Subcutaneous adipose tissue (tissue), 4 donors: ENCODE results near the gene UNC5B. TPM values are rescaled to one million over a fixed set of nuclear protein-coding genes. Genes with fewer than 3 reads are reported as not detected.

Experiments used
- CTCF ChIP-seq: fragments of 450-650 bp; IDR thresholded peaks from one replicate; pipeline ENCODE4 v1.5.1; 2016; ENCODE audit warnings: low read depth, mild to moderate bottlenecking, control low read depth, antibody characterized with exemption, moderate library complexity
- total RNA-seq, 4 donors: library from RNA; depleted of rRNA; stranded (reverse); fragments of >200 nt; gene quantifications; one replicate each; pipeline ENCODE4 v1.1.0, GENCODE V29; 2016

The UNC5B gene
- total RNA-seq, 4 donors from 2014 or later = 0.22 to 1.1 (median 0.91) TPM

- TF ChIP-seq CTCF = no peak
Measured at GRCh38 chr10:71267508-71268240, 55.3 kb downstream of the UNC5B start.

GRCh38 chr10:71268247-71268691, 55.9 kb downstream of the UNC5B start:
- no peak for TF ChIP-seq CTCF

GRCh38 chr10:71268758-71269157, 56.4 kb downstream of the UNC5B start:
- TF ChIP-seq CTCF = no peak

GRCh38 chr10:71269301-71270288, 57.2 kb downstream of the UNC5B start:
- TF ChIP-seq CTCF = no peak

GRCh38 chr10:71270301-71271220, 58.2 kb downstream of the UNC5B start:
- no peak for TF ChIP-seq CTCF

GRCh38 chr10:71271662-71272055, 59.3 kb downstream of the UNC5B start:
- no peak for TF ChIP-seq CTCF
